Lung microvascular endothelial cell (primary cell): ENCODE measurements around the gene HK3. TPM values are rescaled to one million over a fixed set of nuclear protein-coding genes. Genes with fewer than 3 reads are reported as not detected.

ENCODE experiments used
- total RNA-seq: library from RNA; depleted of rRNA; stranded (reverse); fragments of >200 nt; gene quantifications from 2 replicates; pipeline ENCODE4 v1.2.1, GENCODE V29; 2014

Gene HK3
- total RNA-seq, 1 donor from 2014 or later, result not detected

Other genes with a start within 250 kb of the HK3 start
- gene UNC5A, start 88.8 kb downstream of the HK3 start, total RNA-seq, result 0.22 and 0.40 TPM in 2 replicates
- gene UIMC1, start 107.4 kb upstream of the HK3 start, total RNA-seq, result 30.7 and 61.5 TPM in 2 replicates
- gene ZNF346, start 123.3 kb upstream of the HK3 start, total RNA-seq, result 14.2 and 17.3 TPM in 2 replicates
- gene FGFR4, start 187.6 kb upstream of the HK3 start, total RNA-seq, result 0.87 and 4.2 TPM in 2 replicates
- gene NSD1, start 234.4 kb upstream of the HK3 start, total RNA-seq, result 20.9 and 22.4 TPM in 2 replicates